ENCODE measurements around the gene RBM33. TPM values are rescaled to one million over a fixed set of nuclear protein-coding genes. Genes with fewer than 3 reads are reported as not detected.

The RBM33 gene
- total RNA-seq, 1 experiment from 2014 or later = 61.1 TPM

GRCh38 chr7:155731871-155732270 lies 87.4 kb downstream of the RBM33 start:
- Histone ChIP-seq H3K27ac (ENCODE audit: low read length) (no peak overlapping the region), H3K9me3 (ENCODE audit: control insufficient read depth, insufficient read depth, low read depth, low read length) (no peaks in the 10 kb centered on the region), H3K27me3 (ENCODE audit: control insufficient read depth, insufficient read depth, low read length) (no peaks in the 10 kb centered on the region), H3K4me1 (ENCODE audit: control insufficient read depth, insufficient read depth, low read length) (no peaks in the 10 kb centered on the region), H3K36me3 (ENCODE audit: control insufficient read depth, insufficient read depth, low read length) (no peaks in the 10 kb centered on the region), H3K4me3 (ENCODE audit: low read depth in 2 of 2, low read length in 2 of 2) (no peak overlapping the region)
- POLR2A ChIA-PET = no interaction called here
- BruUV-seq (replicated peaks) = no TSS peak
- CTCF ChIA-PET = no interaction called here
- DNase-seq (ENCODE audit: low read depth, low spot score) = no peak
- TF ChIP-seq POLR2AphosphoS5 (IDR thresholded peaks at IDR 0.05; ENCODE audit: low read depth, low read length) (no peak), TCF7L2 (IDR thresholded peaks at IDR 0.05; ENCODE audit: low read depth, low read length) (no peak), SIN3A (IDR thresholded peaks at IDR 0.05; ENCODE audit: borderline replicate concordance, insufficient read depth, low read depth, low read length) (no peak), CTCF (IDR thresholded peaks at IDR 0.05) (no peak)
- TF ChIP-seq, protein P1, sequence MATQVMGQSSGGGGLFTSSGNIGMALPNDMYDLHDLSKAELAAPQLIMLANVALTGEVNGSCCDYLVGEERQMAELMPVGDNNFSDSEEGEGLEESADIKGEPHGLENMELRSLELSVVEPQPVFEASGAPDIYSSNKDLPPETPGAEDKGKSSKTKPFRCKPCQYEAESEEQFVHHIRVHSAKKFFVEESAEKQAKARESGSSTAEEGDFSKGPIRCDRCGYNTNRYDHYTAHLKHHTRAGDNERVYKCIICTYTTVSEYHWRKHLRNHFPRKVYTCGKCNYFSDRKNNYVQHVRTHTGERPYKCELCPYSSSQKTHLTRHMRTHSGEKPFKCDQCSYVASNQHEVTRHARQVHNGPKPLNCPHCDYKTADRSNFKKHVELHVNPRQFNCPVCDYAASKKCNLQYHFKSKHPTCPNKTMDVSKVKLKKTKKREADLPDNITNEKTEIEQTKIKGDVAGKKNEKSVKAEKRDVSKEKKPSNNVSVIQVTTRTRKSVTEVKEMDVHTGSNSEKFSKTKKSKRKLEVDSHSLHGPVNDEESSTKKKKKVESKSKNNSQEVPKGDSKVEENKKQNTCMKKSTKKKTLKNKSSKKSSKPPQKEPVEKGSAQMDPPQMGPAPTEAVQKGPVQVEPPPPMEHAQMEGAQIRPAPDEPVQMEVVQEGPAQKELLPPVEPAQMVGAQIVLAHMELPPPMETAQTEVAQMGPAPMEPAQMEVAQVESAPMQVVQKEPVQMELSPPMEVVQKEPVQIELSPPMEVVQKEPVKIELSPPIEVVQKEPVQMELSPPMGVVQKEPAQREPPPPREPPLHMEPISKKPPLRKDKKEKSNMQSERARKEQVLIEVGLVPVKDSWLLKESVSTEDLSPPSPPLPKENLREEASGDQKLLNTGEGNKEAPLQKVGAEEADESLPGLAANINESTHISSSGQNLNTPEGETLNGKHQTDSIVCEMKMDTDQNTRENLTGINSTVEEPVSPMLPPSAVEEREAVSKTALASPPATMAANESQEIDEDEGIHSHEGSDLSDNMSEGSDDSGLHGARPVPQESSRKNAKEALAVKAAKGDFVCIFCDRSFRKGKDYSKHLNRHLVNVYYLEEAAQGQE (IDR thresholded peaks at IDR 0.05; ENCODE audit: insufficient read depth in 1 of 2, low read depth in 2 of 2, low read length in 1 of 2) = no peak
- in situ Hi-C loops (cut with HindIII; ENCODE audit: low pct_unique_long_range_greater_than_20kb, low sequenced_read_pairs) (no loop called here), intact Hi-C loops (cut with micrococcal nuclease; ENCODE audit: unreplicated experiment) (loop anchor here (10.0 kb wide), 1 partner anchor 347 kb away; no protein-coding TSS in a partner anchor)
- no peak for ATAC-seq

- POLR2A ChIA-PET = no interaction called here
- BruUV-seq (replicated peaks) = no TSS peak
- no peak for ATAC-seq
- Histone ChIP-seq H3K36me3 (ENCODE audit: control insufficient read depth, insufficient read depth, low read length) (no peaks in the 10 kb centered on the region), H3K27ac (ENCODE audit: low read length) (no peak overlapping the region), H3K9me3 (ENCODE audit: control insufficient read depth, insufficient read depth, low read depth, low read length) (no peaks in the 10 kb centered on the region), H3K27me3 (ENCODE audit: control insufficient read depth, insufficient read depth, low read length) (no peaks in the 10 kb centered on the region), H3K4me1 (ENCODE audit: control insufficient read depth, insufficient read depth, low read length) (no peaks in the 10 kb centered on the region), H3K4me3 (ENCODE audit: low read depth in 2 of 2, low read length in 2 of 2) (no peak overlapping the region)
- TF ChIP-seq, protein P1 (IDR thresholded peaks at IDR 0.05; ENCODE audit: insufficient read depth in 1 of 2, low read depth in 2 of 2, low read length in 1 of 2) = no peak
- DNase-seq (ENCODE audit: low read depth, low spot score) = no peak
- CTCF ChIA-PET = no interaction called here
- in situ Hi-C loops (cut with HindIII; ENCODE audit: low pct_unique_long_range_greater_than_20kb, low sequenced_read_pairs) = no loop called here
- intact Hi-C loops (cut with micrococcal nuclease; ENCODE audit: unreplicated experiment) = loop anchor here (10.0 kb wide), 1 partner anchor 347 kb away; no protein-coding TSS in a partner anchor
These were observed 87.8 kb downstream of the RBM33 start for GRCh38 chr7:155732286-155732685.
